Heart left ventricle (tissue), 16 donors: ENCODE results near the gene NKIRAS1. TPM values are rescaled to one million over a fixed set of nuclear protein-coding genes. Genes with fewer than 3 reads are reported as not detected.

Source experiments
- ATAC-seq, 4 donors: fragments of 200-7000 bp; cut with Tn5 transposase; one replicate each; pipeline ENCODE4 v1.9.1; 2020 to 2022; ENCODE audit warnings: moderate library complexity in 4 of 4, mild to moderate bottlenecking in 3 of 4, moderate number of reproducible peaks in 1 of 4
- DNase-seq, 5 donors: peaks; one replicate each; pipeline ENCODE4 v3.0.0-alpha.2; 2020
- H3K27ac ChIP-seq, 12 donors: fragments of 200-600 bp; sonication (generic) in 4 of 12; one replicate each; pipeline versions ENCODE4 v1.5.0 to v1.8.0; 2016 to 2022; ENCODE audit warnings: mild to moderate bottlenecking in 2 of 12
- H3K27me3 ChIP-seq, 9 donors: fragments of 200-600 bp; sonication (generic) in 2 of 9; one replicate each; pipeline versions ENCODE4 v1.5.1 to v1.8.0; 2016 to 2022; ENCODE audit warnings: mild to moderate bottlenecking in 3 of 9
- H3K36me3 ChIP-seq, 9 donors: fragments of 200-600 bp; sonication (generic) in 2 of 9; one replicate each; pipeline versions ENCODE4 v1.5.0 to v1.8.0; 2018 to 2022; ENCODE audit warnings: mild to moderate bottlenecking in 2 of 9
- H3K4me1 ChIP-seq, 12 donors: fragments of 200-600 bp; sonication (generic) in 4 of 12; one replicate each; pipeline versions ENCODE4 v1.5.0 to v1.8.0; 2016 to 2022; ENCODE audit warnings: mild to moderate bottlenecking in 3 of 12
- H3K4me3 ChIP-seq, 12 donors: fragments of 200-600 bp; sonication (generic) in 4 of 12; one replicate each; pipeline versions ENCODE4 v1.5.0 to v1.8.0; 2017 to 2022; ENCODE audit warnings: mild to moderate bottlenecking in 9 of 12, moderate library complexity in 4 of 12
- H3K9me3 ChIP-seq, 12 donors: fragments of 200-600 bp; sonication (generic) in 4 of 12; one replicate each; pipeline versions ENCODE4 v1.5.0 to v1.8.0; 2016 to 2022; ENCODE audit warnings: mild to moderate bottlenecking in 1 of 12
- CTCF ChIP-seq, 12 donors: fragments of 200-600 bp; sonication (generic) in 4 of 12; IDR thresholded peaks; one replicate each; pipeline versions ENCODE4 v1.5.0 to v1.8.0; 2018 to 2022; ENCODE audit warnings: antibody characterized with exemption in 12 of 12, mild to moderate bottlenecking in 5 of 12
- POLR2A ChIP-seq, 2 donors: fragments of 450-650 bp; IDR thresholded peaks; one replicate each; pipeline ENCODE4 v1.6.1; 2017; ENCODE audit warnings: antibody characterized with exemption in 2 of 2, mild to moderate bottlenecking in 2 of 2, moderate library complexity in 2 of 2
- WGBS, 4 donors: extraction: QIAGEN DNeasy Blood & Tissue Kit in 2 of 4; methylation state at CpG; one replicate each; pipeline versions ENCODE4 v1.1.5 to v1.1.7; 2013 to 2018; 5-methylcytosine and 5-hydroxymethylcytosine counted together
- intact Hi-C, 10 donors: fragments of 100-400 bp; cut with DNase I; formaldehyde crosslinking; loops; one replicate each; pipeline versions ENCODE4 v1.11.1 to v1.14.2; 2022
- polyA plus RNA-seq, 2 donors: library from polyadenylated mRNA; stranded (reverse); fragments of 200-250 nt; gene quantifications; one replicate each; pipeline ENCODE4 v1.2.3, GENCODE V29; 2013
- total RNA-seq, 9 donors: library from RNA; depleted of rRNA in 2 of 9; stranded (reverse); fragments of >200 nt in 2 of 9; fragmentation: NEBNext Ultra II Directional in 3 of 9; extraction: Animal tissue kit (Norgen Biotek cat#: 25700) in 3 of 9; gene quantifications; one replicate each; pipeline versions ENCODE4 v1.1.0 to v1.2.4, GENCODE V29; 2016 to 2023
- donor health status: ischemic (EF 13 %, LVEDD 7.1; RV severe dilation, severe dysfunction).
- donor health status: healthy with polysubstance abuse.
- donor health status: DM: no; HTN: yes; CAD: no.
- donor health status: DM: no; HTN: no; CAD: no.
- donor health status: ischemic (EF 25% LVEDD 6.9; RV normal size, moderate dysfunction).
- donor health status: ischemic (EF 25% LVEDD 5.7; RV mildly dilated, moderate dysfunction).
- donor health status: healthy.
- donor health status: DM: yes; HTN: yes; CAD: no.
- donor health status: ischemic (EF 35%, LVEDD 5.7; RV mildly dilated, moderate dysfunction).
- donor health status: nonischemic (EF 11% LVEDD 7.7; RV severe dilation, severe dysfunction).
- donor health status: DM: yes; HTN: yes; CAD: no.
- donor health status: PGD.
- donor health status: ischemic (EF 29% LVEDD 5.4; RV normal size, mild dysfunction).
- donor health status: nonischemic (EF 23%, LVEDD 6.1; RV moderate dilation, normal function).

Gene NKIRAS1
- total and polyA plus RNA-seq, 11 donors, result 13.3 to 23.2 (median 17.8) TPM

GRCh38 chr3:23928524-23928923, 11.7 kb upstream of the NKIRAS1 start:
- DNase-seq (no peak), ATAC-seq (no peak)
- Histone ChIP-seq H3K4me3 (no peak overlapping the region), H3K4me1 (peaks cover 0 to 4% (median 0%) of the 10 kb centered on the region in 12 donors), H3K36me3 (peaks cover 0 to 3% (median 0%) of the 10 kb centered on the region in 9 donors), H3K27ac (no peak overlapping the region), H3K27me3 (no peaks in the 10 kb centered on the region), H3K9me3 (no peaks in the 10 kb centered on the region)
- 90 to 93% (median 91%) methylated on average over 8 of the region's 8 CpGs for WGBS, 4 donors
- TF ChIP-seq CTCF (IDR thresholded peaks at IDR 0.05) (no peak), POLR2A (IDR thresholded peaks at IDR 0.05) (no peak)
- intact Hi-C loops, result no loop called here

- Histone ChIP-seq H3K4me1 (no peaks in the 10 kb centered on the region), H3K27me3 (no peaks in the 10 kb centered on the region), H3K36me3 (peaks cover 0 to 13% (median 3%) of the 10 kb centered on the region in 9 donors), H3K9me3 (no peaks in the 10 kb centered on the region), H3K27ac (no peak overlapping the region), H3K4me3 (no peak overlapping the region)
- 86 to 91% (median 89%) methylated on average over 3 of the region's 3 CpGs for WGBS, 4 donors
- TF ChIP-seq POLR2A (IDR thresholded peaks at IDR 0.05) (no peak), CTCF (IDR thresholded peaks at IDR 0.05) (no peak)
- no peak for ATAC-seq
- no peak for DNase-seq
- intact Hi-C loops, result no loop called here
Measured at GRCh38 chr3:23926736-23927135, 9.9 kb upstream of the NKIRAS1 start.

GRCh38 chr3:23926246-23926645, 9.5 kb upstream of the NKIRAS1 start:
- no peaks in the 10 kb centered on the region for H3K9me3 ChIP-seq
- 92 to 95% (median 94%) methylated on average over 7 of the region's 7 CpGs for WGBS, 4 donors
- ATAC-seq (no peak), DNase-seq (no peak)
- H3K4me3 ChIP-seq, result no peak overlapping the region
- no peaks in the 10 kb centered on the region for H3K27me3 ChIP-seq
- no peaks in the 10 kb centered on the region for H3K4me1 ChIP-seq
- peaks cover 0 to 17% (median 8%) of the 10 kb centered on the region in 9 donors for H3K36me3 ChIP-seq
- H3K27ac ChIP-seq, result no peak overlapping the region
- intact Hi-C loops, result no loop called here
- TF ChIP-seq POLR2A (IDR thresholded peaks at IDR 0.05) (no peak), CTCF (IDR thresholded peaks at IDR 0.05) (no peak)

- 68 to 80% (median 73%) methylated on average over 2 of the region's 2 CpGs for WGBS, 4 donors
- ATAC-seq (no peak), DNase-seq (no peak)
- H3K9me3 ChIP-seq, result no peaks in the 10 kb centered on the region
- H3K4me1 ChIP-seq, result peaks cover 0 to 19% (median 7%) of the 10 kb centered on the region in 12 donors
- TF ChIP-seq POLR2A (IDR thresholded peaks at IDR 0.05) (no peak), CTCF (IDR thresholded peaks at IDR 0.05) (no peak)
- H3K27me3 ChIP-seq, result no peaks in the 10 kb centered on the region
- intact Hi-C loops, result no loop called here
- H3K27ac ChIP-seq, result no peak overlapping the region
- peaks cover 0 to 41% (median 32%) of the 10 kb centered on the region in 9 donors for H3K36me3 ChIP-seq
- H3K4me3 ChIP-seq, result no peak overlapping the region
Measured at GRCh38 chr3:23923786-23924185, 7.0 kb upstream of the NKIRAS1 start.
